GM13976 (cell line): Measurements from ENCODE around the gene HERPUD1.
"Not testable (repeated sequence)": the region's sequence is repeated elsewhere in the genome, so short reads cannot be mapped to it uniquely, and the experiment has no call there.

Experiments
- DNase-seq: peaks from one replicate; pipeline ENCODE4 v3.0.0; 2012; ENCODE audit warnings: low spot score
- in situ Hi-C: fragments of 300-500 bp; cut with MboI; formaldehyde crosslinking; loops from one replicate; pipeline ENCODE4 v1.12.0; 2022; ENCODE audit warnings: low sequenced_read_pairs, mixed read lengths, inconsistent platforms; ENCODE audit not compliant: unreplicated experiment
- TF ChIP-seq, protein P1 (sequence below): IDR thresholded peaks from 2 replicates; pipeline ENCODE4 v1.5.1; 2012; ENCODE audit warnings: borderline replicate concordance, mild to moderate bottlenecking; ENCODE audit not compliant: insufficient read depth; ENCODE audit errors: extremely low read depth, missing control alignments, control extremely low read depth

Gene HERPUD1

GRCh38 chr16:56984639-56985038 is 52.7 kb downstream of the HERPUD1 start:
- in situ Hi-C loops = no loop called here
- TF ChIP-seq, protein P1, sequence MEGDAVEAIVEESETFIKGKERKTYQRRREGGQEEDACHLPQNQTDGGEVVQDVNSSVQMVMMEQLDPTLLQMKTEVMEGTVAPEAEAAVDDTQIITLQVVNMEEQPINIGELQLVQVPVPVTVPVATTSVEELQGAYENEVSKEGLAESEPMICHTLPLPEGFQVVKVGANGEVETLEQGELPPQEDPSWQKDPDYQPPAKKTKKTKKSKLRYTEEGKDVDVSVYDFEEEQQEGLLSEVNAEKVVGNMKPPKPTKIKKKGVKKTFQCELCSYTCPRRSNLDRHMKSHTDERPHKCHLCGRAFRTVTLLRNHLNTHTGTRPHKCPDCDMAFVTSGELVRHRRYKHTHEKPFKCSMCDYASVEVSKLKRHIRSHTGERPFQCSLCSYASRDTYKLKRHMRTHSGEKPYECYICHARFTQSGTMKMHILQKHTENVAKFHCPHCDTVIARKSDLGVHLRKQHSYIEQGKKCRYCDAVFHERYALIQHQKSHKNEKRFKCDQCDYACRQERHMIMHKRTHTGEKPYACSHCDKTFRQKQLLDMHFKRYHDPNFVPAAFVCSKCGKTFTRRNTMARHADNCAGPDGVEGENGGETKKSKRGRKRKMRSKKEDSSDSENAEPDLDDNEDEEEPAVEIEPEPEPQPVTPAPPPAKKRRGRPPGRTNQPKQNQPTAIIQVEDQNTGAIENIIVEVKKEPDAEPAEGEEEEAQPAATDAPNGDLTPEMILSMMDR = no peak
- no peak for DNase-seq

DNA sequence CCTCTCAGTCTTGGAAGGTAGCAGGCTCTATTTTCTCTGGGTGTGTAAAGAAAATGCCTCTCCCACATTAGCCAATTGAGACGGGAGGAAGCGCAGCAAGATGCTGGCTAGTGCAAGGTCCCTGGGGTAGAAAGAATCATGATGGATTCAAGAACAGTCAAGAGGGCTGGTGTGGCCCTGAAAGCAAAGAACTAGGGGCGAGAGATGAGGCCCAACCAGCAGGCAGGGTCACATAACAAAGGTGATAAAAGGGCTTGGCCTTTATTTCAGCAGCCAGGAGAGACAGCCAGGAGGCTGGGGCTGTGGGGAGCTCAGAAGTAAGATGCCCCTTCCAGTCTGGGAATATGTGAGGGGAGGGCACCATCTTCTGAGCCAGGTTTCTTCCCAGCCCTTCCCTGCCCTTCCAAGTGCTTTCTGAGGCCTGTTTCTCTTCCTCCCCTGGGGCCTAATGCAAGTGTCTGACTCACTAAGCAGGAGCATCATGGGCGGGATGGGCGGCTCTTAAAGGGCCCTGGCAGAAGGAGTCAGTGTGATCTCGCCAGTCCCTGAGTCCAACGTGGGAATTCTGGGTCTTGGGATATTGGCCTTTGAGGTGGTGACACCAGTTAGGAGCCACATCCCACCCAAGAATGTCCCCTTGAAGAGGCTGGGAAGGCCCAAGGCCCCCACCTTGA is 53.5 kb downstream of the HERPUD1 start:
- peak; percentile 20 for DNase-seq
- TF ChIP-seq, protein P1 = no peak
- in situ Hi-C loops = no loop called here

GRCh38 chr16:56985962-56986360 is 54.0 kb downstream of the HERPUD1 start:
- TF ChIP-seq, protein P1 = no peak
- DNase-seq = peak; percentile 13
- in situ Hi-C loops = no loop called here

DNA sequence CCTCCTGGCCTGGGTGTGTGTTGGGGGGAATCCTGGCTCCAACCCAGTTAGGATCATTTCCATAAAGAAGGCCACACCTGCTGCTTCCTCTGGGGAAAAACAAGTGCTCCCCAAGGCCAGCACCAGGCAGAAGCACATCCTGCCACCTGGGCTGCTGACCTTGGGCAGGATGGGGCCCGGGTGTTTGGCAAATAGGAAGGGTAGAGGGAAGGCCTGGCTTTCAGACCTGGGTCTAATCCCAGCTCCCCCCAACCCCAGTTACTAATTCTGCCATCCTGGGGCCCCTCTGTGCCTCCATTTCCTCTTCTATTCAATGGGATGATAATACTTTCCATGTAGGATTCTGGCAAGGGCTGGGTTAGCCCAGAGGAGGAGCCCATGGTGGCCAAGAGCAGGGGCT is 54.4 kb downstream of the HERPUD1 start:
- DNase-seq = no peak
- TF ChIP-seq, protein P1 = no peak
- in situ Hi-C loops = no loop called here

GRCh38 chr16:56986908-56987307 is 55.0 kb downstream of the HERPUD1 start:
- in situ Hi-C loops, DNase-seq: not testable (repeated sequence)

DNA sequence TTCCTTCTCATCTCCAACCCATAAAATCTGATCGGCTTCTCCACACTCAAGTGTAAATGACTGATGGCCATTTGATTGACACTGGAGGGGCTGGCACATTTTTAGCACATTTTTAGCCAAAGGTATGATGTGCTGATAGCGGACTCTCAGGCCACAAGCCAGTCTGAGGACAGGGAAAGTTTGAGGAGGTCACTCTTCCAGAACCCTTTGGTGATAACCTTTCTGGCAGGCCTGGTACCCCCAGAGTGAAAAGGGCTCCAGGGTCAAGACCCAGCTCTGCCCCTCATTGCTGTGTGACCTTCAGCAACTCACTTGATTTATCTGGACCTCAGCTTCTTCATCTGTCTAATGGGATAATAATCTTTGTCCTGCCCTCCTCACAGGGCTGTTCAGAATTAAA is 55.8 kb downstream of the HERPUD1 start:
- TF ChIP-seq, protein P1 = no peak
- no peak for DNase-seq
- in situ Hi-C loops = no loop called here

DNA sequence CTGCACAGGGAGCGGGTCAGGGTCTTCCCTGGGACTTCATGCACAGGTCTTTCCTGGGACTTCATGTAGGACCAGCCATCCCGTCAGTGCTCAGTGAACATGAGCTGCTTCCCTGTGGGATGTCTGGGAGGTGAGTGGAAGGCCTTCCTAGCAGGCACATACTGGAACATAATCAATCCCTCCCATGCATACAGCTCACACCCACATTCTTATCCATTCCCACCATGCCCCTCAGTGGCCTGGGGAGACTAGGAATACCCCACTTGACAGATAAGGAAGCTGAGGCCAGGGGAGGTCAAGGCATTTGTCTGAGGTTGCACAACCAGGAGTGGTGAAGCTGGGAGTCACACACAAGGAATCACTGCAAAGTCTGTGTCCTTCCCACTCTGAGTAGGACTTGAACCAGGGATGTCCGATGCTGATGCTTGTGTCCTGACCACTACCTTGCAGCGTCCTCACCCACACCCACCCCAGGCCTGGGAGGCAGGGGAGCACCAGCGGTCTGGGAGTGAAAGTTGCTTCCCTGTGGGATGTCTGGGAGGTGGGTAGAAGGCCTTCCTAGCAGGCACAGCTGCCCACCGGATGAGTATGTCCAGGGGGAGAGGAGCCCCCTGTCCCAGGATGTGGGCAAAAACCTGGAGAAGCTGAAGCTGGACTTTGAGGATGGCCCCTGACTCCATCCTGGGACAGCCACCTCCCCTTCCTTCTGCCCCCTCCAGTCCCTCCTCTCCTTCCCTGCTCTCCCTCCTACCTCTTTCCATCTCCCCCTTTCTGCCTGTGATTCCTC is 56.4 kb downstream of the HERPUD1 start:
- in situ Hi-C loops = no loop called here
- no peak for DNase-seq
- TF ChIP-seq, protein P1 = no peak
